HG02973 (cell line): ENCODE results near the gene ATF6.

ENCODE experiments used
- ATAC-seq: cut with Tn5 transposase; IDR thresholded peaks from one replicate; pipeline ENCODE4 v1.9.1; 2021; ENCODE audit warnings: moderate library complexity; ENCODE audit not compliant: unreplicated experiment

The ATF6 gene

DNA sequence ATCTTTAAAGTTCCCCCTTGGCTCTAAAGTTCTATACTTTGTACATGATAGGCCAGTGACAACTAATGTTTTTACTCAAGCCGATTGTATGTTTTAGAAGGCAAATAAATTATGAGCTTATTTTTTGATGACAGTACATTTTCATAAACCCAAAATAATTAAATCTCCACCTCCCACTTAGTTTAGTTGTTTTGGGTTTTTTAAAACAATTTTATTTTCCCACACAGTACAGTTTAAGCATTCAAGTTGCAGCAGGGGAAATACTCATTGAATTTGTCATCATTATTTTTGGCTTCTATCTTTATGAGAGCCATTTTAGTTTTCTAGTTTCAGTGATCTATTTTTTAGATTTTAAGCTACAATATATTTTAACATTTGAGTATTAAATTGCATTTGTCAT is 163.9 kb downstream of the ATF6 start:
- no peak for ATAC-seq

DNA sequence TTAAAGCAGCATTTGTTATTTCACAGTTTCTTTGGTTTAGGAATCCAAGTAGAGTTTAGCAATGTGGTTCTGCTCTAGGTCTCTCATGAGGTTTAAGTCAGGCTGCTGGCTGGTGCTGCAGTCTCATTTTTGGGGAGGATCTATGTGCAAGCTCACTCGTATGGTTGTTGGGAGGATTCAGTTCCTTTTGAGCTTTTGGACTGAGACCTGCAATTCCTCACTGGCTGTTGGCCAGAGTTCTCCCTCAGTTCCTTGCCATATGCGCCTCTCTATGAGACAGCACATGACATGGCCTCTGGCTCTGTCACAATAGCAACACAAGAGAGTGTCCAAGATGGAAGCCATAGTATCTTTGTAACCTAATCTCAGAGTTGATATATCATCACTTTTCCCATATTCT is 166.5 kb downstream of the ATF6 start:
- no peak for ATAC-seq

DNA sequence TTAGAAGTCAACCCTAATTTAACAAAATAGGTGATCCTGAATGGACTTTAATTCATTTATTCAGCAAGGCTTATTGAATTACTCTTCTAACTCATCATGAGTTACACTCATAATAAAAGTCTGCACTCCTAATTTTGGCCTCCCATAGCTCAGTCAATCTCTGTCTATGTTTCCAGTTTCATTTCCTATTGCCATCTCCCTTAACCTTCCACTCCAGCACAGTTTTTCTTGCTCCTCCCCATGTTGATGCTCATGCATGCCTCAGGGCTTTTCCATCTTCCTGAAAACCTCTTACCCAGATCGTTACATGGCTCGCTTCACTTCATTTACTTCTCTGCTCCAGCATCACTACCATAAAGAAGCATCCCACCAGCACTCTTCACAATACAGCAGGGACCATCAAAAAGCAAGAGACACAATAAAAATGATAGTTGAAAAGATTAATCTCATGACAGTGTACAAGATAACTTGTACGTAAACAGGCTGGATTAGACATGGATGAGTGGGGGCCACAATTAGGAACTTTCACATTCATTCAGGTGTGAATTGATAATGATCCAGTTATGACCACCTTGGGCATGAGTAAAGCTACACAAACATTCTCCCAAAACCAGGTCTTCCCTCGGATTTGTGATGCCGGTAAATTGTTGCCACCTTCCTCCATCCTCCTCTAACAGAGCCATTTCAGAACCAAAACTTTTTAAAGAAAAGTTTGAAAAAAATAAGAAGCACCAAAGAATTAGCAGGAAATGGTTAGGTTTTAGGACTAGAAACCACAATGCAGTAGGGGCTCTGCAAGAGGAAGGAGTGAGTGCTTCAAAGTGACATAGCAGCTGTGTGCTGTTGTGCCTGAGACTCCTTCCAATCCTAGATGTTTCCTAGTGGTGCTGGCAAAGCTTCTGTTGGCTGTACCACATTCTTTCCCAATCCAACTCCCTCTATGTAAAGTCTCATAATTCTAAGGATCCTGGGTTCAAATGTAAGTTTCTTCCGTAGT is 167.8 kb downstream of the ATF6 start:
- no peak for ATAC-seq

GRCh38 chr1:161935264-161935663 is 169.1 kb downstream of the ATF6 start:
- ATAC-seq = no peak

GRCh38 chr1:161936786-161937185 is 170.7 kb downstream of the ATF6 start:
- no peak for ATAC-seq

DNA sequence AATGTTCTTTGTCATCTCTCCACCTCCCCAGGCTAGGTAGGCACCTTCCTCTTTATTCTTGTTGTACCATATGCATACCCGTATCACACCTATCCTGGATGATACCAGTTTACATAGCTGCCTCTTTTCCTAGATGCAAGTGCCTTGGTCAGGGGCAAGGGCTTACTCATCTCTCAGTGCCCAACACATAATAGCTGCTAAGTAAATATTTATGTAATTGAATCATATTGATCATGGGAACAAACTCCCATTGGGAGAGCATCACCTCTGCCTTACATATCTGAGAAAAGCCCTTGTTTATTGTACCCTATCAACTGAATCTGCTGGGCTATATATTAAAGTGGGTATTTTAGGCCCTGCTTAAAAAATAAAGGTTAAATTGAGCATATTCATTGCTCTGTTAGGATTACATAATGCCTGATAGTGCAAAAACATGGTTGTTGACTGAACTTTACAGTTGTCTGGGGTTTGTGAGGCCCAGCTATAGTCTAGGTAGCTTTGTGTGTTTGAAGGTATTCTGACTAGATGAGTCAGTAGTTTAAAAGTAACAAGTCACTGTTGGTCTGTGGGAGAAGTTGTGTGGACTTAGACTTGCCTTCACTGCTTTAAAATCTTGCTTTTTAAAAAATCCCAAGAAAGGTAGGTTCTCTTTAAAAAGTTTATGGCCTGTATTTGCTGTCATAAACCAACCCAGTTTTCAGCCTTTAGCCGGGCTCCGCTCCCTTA is 174.9 kb downstream of the ATF6 start:
- no peak for ATAC-seq

DNA sequence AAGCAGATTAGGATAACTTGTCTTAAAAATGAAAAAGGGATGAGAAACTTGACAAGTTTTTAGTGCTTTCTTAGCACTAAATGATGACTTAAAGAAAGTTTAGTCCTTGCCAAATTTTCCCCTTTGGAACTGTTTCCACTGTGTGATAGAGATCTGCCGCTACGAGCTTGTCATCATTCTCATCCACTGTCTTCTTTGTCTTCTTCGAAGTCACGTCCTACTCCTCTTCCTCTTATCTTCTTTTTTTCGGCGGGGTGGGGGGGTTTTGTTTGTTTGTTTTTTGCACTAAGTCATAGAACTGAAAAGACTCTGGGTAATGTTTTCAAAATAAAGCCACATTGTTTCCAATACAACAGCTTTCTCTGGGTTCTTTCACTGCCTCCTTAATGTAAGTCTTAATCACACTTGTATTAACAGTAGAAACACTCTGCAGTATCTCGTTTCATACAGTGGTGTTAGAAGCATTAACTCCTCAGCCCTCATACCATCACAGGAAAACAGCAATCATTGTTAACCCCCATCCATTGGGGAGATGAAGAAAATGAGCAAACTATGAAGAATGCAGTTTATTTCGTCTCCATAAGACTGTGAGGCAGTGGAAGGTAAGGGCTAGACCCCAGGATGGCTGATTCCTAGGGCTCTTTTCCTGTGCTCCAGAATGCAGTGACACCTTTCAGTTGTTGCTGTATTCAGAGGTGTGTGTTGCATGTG is 175.8 kb downstream of the ATF6 start:
- ATAC-seq = no peak

DNA sequence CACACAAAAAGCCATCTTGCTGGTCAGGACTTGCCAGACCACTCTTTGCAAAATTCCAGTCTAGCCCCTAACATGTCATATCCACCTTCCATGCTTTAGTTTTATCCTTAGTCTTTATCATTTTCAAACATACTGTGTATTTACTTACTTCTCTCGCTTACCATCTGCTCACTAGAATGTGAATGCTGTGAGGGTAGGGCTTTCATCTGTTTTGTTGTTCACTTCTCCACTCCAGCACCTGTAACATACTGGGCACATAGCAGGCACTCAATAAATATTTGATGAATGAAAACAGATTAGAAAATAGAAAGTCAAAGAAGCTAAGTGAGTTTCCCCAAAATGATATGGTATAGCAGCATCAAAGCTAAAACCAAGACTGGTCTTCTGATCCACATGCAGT is 177.6 kb downstream of the ATF6 start:
- ATAC-seq = no peak

DNA sequence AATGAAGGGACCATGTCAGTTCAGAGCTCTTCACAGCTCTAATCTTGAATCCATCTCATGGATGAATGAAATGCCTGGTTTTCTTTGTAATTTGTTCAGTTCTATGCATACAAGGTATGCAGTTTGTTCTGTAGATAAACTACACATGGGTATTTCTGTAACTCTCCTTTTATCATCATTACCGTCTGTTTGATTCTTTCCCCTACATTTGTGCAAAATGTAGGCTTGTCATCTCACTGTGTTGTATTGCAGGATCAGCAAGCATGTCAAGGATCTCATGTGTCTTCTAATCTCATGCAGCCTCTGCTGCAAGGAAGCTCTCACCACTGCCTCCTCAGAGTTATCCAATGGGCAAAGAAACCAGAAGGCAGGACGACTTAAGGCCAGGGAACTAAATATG is 178.3 kb downstream of the ATF6 start:
- ATAC-seq = no peak

- no peak for ATAC-seq
Observed at GRCh38 chr1:161945306-161946060, 179.4 kb downstream of the ATF6 start.

- no peak for ATAC-seq
Observed at GRCh38 chr1:161946071-161946987, 180.2 kb downstream of the ATF6 start.

GRCh38 chr1:161948435-161948834 is 182.3 kb downstream of the ATF6 start:
- ATAC-seq = no peak

DNA sequence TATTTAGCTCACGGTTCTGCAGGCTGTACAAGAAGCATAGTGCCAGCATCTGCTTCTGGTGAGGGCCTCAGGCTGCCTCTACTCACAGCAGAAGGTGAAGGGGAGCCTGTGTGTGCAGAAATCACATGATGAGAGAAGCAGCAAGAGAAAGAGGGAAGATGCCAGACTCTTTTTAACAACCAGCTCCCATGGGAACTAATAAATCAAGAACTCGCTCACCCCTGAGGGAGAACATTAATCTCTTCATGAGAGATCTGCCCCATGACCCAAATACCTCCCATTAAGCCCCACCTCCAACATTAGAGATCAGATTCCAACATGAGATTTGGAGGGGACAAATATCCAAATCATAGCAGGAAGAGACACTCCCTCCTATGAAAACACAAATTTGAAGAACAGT is 183.4 kb downstream of the ATF6 start:
- ATAC-seq = no peak

GRCh38 chr1:161950377-161950776 is 184.3 kb downstream of the ATF6 start:
- ATAC-seq = no peak

DNA sequence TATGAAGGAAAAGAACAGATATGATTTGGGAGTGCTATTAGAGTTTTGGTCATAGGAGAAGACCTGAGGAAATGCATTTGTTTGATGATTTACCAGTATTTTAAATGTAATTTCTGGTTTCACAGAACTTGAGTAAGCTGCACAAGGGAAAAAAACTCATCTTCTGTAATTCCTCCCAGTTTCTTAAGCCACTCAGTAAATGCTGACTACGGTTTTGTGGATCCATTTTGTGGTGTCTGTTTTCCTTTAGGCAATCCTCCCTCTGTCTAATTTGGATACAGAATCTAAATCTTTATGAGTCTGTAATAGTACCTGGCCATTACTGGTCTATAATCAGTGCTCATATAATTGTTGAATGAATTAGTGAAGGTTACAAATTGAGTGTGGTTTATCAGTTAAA is 185.5 kb downstream of the ATF6 start:
- no peak for ATAC-seq

GRCh38 chr1:161952607-161953172 is 186.6 kb downstream of the ATF6 start:
- ATAC-seq = no peak

DNA sequence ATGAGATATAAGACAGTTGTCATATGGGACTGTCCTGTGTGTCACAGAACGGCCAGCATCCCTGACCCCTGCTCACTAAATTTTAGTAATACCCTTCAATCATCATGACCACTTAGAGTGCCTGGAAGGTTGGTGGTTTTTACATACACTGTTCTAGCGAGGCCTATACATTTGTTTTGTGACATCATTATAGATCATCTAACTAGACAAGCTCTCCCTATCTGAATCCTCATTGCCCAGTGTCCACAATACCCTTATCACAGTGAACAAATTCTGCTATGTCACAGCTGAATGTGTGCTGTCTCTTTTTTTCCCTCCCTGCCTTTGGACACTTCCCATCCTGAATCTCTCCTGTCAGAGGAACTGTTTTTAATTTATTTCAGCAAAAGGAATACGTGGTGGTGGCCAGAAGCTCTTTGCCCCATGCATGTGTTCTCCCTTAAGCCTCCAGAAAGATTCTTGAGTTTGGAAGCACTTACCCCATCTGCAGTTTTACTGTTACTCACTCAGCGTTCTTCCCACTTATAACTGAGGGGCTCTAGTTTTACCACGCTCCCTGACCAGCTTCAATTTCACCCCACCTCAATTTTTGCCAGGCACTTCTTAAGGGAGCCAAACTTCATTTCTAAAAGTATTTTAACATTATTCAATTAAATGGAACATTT is 187.3 kb downstream of the ATF6 start:
- ATAC-seq = no peak

DNA sequence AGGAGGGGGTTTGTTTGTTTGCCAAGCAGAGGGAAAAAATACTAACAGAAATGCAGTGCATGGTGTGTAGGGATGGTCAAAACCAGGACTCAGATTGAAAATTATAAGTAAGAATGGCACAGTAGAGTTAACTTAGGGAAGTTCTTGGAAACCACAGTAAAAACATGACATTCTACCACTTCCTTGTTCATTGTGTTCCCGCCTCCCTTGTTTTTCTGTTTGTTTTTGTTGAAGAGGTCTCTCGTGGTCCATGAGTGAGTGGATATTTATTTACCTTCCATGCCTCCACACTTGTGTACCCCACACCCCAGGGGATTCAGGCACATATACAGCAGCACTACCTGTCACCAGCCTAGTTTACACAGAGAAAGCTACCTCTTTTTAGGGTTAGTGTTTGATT is 187.9 kb downstream of the ATF6 start:
- no peak for ATAC-seq

GRCh38 chr1:161954466-161954865 is 188.3 kb downstream of the ATF6 start:
- no peak for ATAC-seq
